Iris pigment epithelial cell (primary cell): ENCODE results near the gene P2RX1.

Source experiments
- DNase-seq: peaks from one replicate; pipeline ENCODE4 v3.0.0-alpha.2; 2011; ENCODE audit warnings: low read depth

Gene P2RX1

GRCh38 chr17:3887804-3888203 lies 28.5 kb downstream of the P2RX1 start:
- DNase-seq = peak; percentile 6

- DNase-seq = no peak
Observed at GRCh38 chr17:3887394-3887793, 28.9 kb downstream of the P2RX1 start.

GRCh38 chr17:3886776-3887175 lies 29.5 kb downstream of the P2RX1 start:
- peak; percentile 6 for DNase-seq

GRCh38 chr17:3885970-3886369 lies 30.3 kb downstream of the P2RX1 start:
- DNase-seq = peak; percentile 78

GRCh38 chr17:3885271-3885670 lies 31.0 kb downstream of the P2RX1 start:
- no peak for DNase-seq

- DNase-seq = no peak
Observed at GRCh38 chr17:3884188-3884587, 32.1 kb downstream of the P2RX1 start.

- no peak for DNase-seq
Observed at GRCh38 chr17:3882276-3882675, 34.0 kb downstream of the P2RX1 start.

- DNase-seq = no peak
Observed at GRCh38 chr17:3880983-3881382, 35.3 kb downstream of the P2RX1 start.

GRCh38 chr17:3879591-3880417 lies 36.5 kb downstream of the P2RX1 start:
- DNase-seq = no peak

- DNase-seq = peak; percentile 56
Observed at GRCh38 chr17:3879186-3879585, 37.1 kb downstream of the P2RX1 start.

- DNase-seq = no peak
Observed at GRCh38 chr17:3877220-3877619, 39.0 kb downstream of the P2RX1 start.

- DNase-seq = no peak
Observed at GRCh38 chr17:3875317-3875716, 40.9 kb downstream of the P2RX1 start.

- DNase-seq = no peak
Observed at GRCh38 chr17:3873862-3874261, 42.4 kb downstream of the P2RX1 start.

GRCh38 chr17:3870871-3871306 lies 45.4 kb downstream of the P2RX1 start:
- DNase-seq = peak; percentile 6

- DNase-seq = no peak
Observed at GRCh38 chr17:3867606-3868005, 48.7 kb downstream of the P2RX1 start.

GRCh38 chr17:3867106-3867505 lies 49.2 kb downstream of the P2RX1 start:
- DNase-seq = no peak

- DNase-seq = no peak
Observed at GRCh38 chr17:3866276-3866675, 50.0 kb downstream of the P2RX1 start.

- peak; percentile 54 for DNase-seq
Observed at GRCh38 chr17:3865176-3865575, 51.1 kb downstream of the P2RX1 start.

- DNase-seq = no peak
Observed at GRCh38 chr17:3864534-3864933, 51.7 kb downstream of the P2RX1 start.

GRCh38 chr17:3861761-3862681 lies 54.2 kb downstream of the P2RX1 start:
- no peak for DNase-seq

- no peak for DNase-seq
Observed at GRCh38 chr17:3860939-3861700, 55.1 kb downstream of the P2RX1 start.

GRCh38 chr17:3859940-3860339 lies 56.3 kb downstream of the P2RX1 start:
- no peak for DNase-seq
